HT-29 (cell line): Measurements from ENCODE around the gene SH3BP5L. TPM values are rescaled to one million over a fixed set of nuclear protein-coding genes. Genes with fewer than 3 reads are reported as not detected.
A peak's percentile ranks its signal among the peaks of the same experiment; 100 is the strongest.

Experiments used
- DNase-seq: peaks from one replicate; pipeline ENCODE4 v3.0.0-alpha.2; 2015; ENCODE audit warnings: low spot score
- total RNA-seq: library from RNA; depleted of rRNA; stranded (reverse); fragments of >200 nt; shearing (Covaris generic); gene quantifications from 2 replicates; pipeline ENCODE4 v1.2.3, GENCODE V29; 2014; rRNA removed

The SH3BP5L gene
- 23.4 and 23.5 TPM in 2 replicates for total RNA-seq

- DNase-seq = peak; percentile 96
Observed at GRCh38 chr1:248825909-248826760, at the start of gene SH3BP5L. Gene SH3BP5L, minus strand, starts transcription at chr1:248825915. Its CDS starts 980 bp downstream, at chr1:248824935.

GRCh38 chr1:248873993-248874533 lies 48.3 kb upstream of the SH3BP5L start:
- DNase-seq = peak; percentile 95

- peak; percentile 99 for DNase-seq
Observed at GRCh38 chr1:248873409-248873992, 47.8 kb upstream of the SH3BP5L start.

GRCh38 chr1:248872752-248873408 lies 47.2 kb upstream of the SH3BP5L start:
- peak; percentile 77 for DNase-seq

- DNase-seq = no peak
Observed at GRCh38 chr1:248871837-248872401, 46.2 kb upstream of the SH3BP5L start.

DNA sequence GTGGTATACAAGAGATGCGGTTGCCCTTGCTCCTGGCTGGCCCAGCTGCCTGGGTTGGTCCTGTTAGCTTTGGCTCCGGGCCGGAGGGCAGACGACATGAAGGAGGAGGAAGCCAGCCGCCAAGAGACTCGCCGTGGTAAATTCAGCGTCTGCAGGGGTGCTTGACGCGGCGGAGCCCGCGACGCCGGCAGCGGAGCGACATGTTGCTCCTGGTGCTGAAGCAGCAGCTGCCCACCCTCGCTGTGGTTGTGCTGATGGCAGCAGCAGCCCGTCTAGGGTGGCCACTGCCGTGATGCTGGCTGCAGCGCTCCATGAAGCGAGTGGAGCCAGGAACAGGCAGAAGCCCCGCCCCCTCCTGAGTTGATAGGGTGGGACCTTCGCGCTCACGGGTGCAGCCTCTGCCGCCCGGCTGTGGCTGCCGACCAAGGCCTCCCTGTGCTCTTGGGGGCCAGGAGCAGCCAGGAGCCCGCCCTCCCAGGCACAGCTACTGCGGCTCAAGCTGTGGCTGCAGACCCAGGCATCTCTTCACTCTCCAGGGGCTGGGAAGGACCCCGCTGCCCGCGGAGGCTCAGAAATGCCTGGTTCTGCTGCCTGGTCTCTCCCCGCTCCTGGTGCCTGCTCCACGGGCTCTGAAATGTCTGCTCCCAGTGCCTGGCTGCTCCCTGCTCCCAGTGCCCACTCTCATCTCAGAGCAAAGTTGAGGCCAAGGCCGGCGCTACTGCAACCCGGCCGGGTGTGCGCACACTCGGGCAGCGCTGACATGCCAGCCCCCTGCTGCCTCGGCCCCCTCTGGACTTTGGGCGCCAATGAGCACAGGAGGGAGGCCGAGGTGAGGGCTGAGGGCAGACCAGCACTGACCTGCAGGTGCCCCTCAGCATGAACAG lies 37.5 kb upstream of the SH3BP5L start:
- peak; percentile 83 for DNase-seq

GRCh38 chr1:248862695-248862997 lies 36.9 kb upstream of the SH3BP5L start:
- no peak for DNase-seq

DNA sequence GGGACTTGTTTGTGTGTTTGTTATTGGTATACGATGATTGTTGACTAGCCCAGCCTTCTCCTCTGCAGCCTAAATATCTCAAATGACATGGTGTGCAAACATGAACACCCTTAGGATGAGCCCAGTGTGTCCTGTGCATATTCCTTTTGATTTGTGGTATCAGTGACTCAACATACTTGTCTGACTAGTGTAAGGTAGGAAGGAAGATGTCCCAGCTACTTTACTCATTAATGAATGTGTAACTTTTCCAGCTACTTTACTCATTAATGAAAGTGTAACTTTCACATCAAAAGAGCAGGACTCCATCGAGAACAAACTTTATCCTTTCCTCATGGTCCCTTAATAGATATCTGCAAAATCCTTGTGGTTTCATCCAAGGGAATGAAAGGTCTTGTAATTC lies 35.9 kb upstream of the SH3BP5L start:
- DNase-seq = no peak

- DNase-seq = no peak
Observed at GRCh38 chr1:248860007-248860406, 34.3 kb upstream of the SH3BP5L start.

DNA sequence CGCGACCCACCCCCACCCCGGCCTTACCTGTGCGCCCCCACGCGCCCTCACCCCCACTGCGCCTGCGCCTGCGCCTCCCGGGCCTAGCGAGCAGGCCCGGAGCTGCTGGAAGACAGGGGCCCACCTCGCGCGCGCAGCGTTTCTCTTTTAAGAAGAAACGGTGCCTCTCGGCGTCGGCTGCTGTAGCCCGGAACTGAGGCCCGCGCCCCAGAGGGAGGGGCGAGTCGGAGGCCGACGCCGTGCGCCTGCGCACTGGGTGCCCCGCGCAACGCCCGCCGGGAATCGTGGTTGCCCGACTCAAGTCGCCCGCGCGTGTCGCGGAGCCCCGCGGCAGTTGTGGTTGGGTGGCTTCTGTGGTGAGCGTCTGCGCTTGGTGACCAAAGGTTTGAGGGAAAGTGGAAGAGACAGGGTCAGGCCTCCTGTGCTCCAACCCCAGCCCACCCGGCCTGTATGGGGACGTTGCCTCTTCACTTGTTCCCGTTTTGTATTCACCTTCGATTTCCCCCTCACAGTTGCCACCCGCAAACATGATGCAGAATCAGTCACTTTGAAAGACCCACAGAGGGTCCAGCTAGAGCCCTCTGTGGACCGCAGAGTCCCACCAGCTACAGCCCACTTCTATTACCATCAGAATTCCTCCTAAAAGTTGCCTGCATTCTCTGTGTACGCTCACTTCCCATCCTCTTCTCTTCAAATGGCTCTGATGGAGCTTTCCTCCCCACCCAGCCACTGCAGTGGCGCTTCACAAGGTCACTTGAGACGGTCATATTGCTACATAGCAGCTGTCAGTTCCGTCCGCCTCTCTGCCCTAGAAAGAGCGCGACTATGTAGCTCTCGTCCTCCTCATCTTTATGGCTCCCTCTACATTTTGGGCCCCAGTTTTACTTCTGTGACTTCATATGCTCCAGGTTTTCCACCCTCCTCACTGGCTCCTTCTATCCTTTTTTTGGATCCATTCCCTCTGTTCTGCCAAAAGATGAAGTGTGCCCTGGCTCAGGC lies 33.5 kb upstream of the SH3BP5L start, which contains the start of gene ZNF692:
Gene ZNF692, minus strand, starts transcription at position 195 of the 999 bp plus-strand sequence. CDS start 776 bp downstream, outside the sequence.
- DNase-seq = peak; percentile 96

GRCh38 chr1:248858096-248858890 lies 32.6 kb upstream of the SH3BP5L start:
- peak; percentile 85 for DNase-seq

GRCh38 chr1:248857749-248858095 lies 32.0 kb upstream of the SH3BP5L start:
- no peak for DNase-seq

DNA sequence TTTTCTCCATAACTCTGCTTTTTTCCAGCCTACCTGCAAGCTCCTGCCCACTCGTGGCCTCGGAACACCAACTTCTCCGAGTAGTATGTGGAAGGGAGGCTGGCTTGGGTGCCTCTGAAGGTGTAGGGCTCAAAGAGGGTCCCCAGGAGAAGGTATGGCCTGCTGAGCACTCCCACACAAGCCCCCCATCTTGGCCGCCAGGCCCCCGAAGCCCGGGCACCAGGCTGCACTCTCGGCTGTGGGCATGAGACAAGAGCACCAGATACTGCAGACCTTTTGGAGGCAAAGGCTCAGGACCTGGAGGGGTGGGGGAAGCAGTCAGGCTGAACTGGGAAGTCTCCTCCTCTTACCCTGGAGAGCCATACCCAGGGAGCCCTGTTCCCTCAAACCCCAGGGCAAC lies 31.5 kb upstream of the SH3BP5L start:
- DNase-seq = no peak

DNA sequence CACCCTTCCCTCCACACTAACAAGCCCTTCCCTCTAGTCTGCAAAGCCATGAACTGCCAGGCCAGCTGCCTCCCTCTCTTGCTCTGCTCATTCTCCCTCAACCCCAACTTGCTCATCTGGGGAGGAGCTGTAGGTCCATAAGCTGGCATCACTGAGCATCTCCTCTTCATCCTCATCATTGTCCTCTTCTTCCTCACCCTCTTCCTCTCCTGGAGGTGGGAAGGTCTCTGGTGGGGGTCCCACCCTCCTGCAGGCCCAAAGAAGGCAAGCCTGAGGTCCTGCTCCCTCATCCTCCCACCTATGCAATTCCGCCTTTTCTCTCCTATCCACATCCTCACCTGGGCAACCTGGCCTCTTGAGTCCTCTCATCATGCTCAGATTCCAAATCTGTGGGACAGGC lies 30.5 kb upstream of the SH3BP5L start:
- DNase-seq = no peak

DNA sequence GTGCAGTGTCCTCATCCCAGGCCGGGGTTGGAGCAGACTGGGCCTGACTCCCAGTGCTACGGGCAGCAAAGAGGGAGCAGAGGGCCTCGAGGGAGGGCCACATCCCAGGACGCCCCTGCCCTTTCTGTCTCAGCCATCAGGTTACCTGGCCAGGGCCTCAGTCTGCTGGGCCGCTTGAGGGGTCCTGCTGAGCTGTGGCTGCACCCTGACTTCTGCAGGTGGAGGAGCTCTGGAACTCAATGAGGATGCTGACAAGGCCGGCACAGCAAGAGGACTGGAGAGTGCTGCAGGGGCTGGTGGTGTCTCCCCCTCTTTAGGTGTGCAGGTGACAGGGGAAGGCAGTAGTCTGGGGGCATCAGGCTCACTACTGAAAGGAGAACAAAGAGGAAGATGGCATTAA lies 29.9 kb upstream of the SH3BP5L start:
- DNase-seq = no peak

GRCh38 chr1:248853663-248854375 lies 28.1 kb upstream of the SH3BP5L start:
- no peak for DNase-seq

DNA sequence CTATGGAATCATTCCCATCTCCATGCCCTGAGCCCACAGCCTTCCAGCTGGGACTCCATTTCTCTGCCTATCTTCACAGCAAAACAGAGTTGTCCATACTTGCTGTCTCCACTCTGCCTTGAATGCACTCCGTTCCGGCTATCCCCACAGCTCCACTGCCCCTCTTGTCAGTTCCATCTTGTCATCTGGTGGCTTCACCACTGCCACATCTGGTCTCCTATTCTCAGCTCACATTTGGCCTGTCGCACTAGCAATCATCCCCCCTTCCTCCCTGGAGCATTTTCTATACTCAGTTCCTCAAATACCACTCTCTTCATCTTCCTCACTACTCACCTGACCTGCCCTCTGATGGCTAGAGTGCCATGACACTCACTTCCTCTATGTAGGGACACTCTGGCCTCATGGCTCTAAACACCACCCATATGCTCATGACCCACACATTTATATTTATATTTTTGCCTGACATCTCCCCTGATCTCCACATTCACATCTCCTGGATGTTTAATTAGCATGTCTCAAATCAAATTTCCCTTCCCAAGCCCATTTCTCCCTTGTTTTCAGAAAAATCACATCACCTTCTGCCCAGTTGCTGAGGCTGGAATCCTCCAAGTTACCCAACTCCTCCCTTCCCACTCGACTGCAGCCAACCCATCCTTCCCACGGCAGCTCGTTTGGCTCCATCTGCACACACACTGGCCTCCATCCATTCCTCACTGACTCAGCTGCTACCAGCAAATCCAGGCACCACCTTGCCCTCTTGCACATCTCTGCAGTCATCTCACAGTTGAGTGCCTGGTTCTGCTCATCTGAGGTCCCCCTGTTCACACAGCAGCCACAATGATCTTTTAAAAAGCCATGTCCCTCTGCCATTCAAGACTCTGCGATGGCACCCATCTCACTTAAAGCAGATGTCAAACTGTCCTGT lies 27.0 kb upstream of the SH3BP5L start:
- no peak for DNase-seq
